BLaER1 treated with 17β-estradiol and CSF1 and Interleukin-3, amounts not matched to agents 10 nM and 100 nM (cell line): ENCODE data around the gene C3orf62.

Source experiments
- H3K27ac ChIP-seq, 11 experiments: shearing (Covaris generic); formaldehyde crosslinking; 2 replicates each; pipeline ENCODE4 v1.8.1; 2022
- H3K27me3 ChIP-seq, 11 experiments: shearing (Covaris generic); formaldehyde crosslinking; 2 replicates each; pipeline ENCODE4 v1.8.1; 2022
- H3K36me3 ChIP-seq, 11 experiments: shearing (Covaris generic); formaldehyde crosslinking; 2 replicates each; pipeline ENCODE4 v1.8.1; 2022
- H3K4me1 ChIP-seq, 10 experiments: shearing (Covaris generic); formaldehyde crosslinking; 2 replicates each; pipeline ENCODE4 v1.8.1; 2022
- H3K4me2 ChIP-seq, 11 experiments: shearing (Covaris generic); formaldehyde crosslinking; 2 replicates each; pipeline ENCODE4 v1.8.1; 2022
- H3K4me3 ChIP-seq, 10 experiments: shearing (Covaris generic); formaldehyde crosslinking; 2 replicates each; pipeline ENCODE4 v1.8.1; 2022
- H3K9ac ChIP-seq, 11 experiments: shearing (Covaris generic); formaldehyde crosslinking; 2 replicates each; pipeline ENCODE4 v1.8.1; 2022
- H3K9me3 ChIP-seq, 11 experiments: shearing (Covaris generic); formaldehyde crosslinking; replicated peaks in 1 of 11; 2 replicates each; pipeline ENCODE4 v1.8.1; 2022
- H4K20me1 ChIP-seq, 11 experiments: shearing (Covaris generic); formaldehyde crosslinking; 2 replicates each; pipeline ENCODE4 v1.8.1; 2022
- Cebpa-rat ChIP-seq, 11 experiments: shearing (Covaris generic); IDR thresholded peaks; 2 replicates each; pipeline ENCODE4 v1.8.1; 2022

Gene C3orf62

GRCh38 chr3:49276475-49277382, at the start of gene C3orf62:
TSS of gene C3orf62 (minus strand) at chr3:49277232. CDS start at chr3:49276872, 360 bp downstream.
- Histone ChIP-seq H3K9ac (peak within 1 kb of the TSS; percentile 70 to 81 (median 79)), H3K27me3 (no peaks in the 10 kb centered on the region), H3K9me3 (no peaks in the 10 kb centered on the region; a peak in 1 of 22 replicates), H3K4me2 (peak within 1 kb of the TSS; percentile 79 to 97 (median 91)), H3K27ac (peak within 1 kb of the TSS; percentile 72 to 86 (median 80)), H3K4me1 (peaks cover 43 to 53% (median 45%) of the 10 kb centered on the region in 10 experiments), H3K4me3 (peak within 1 kb of the TSS; percentile 33 to 67 (median 56)), H4K20me1 (peaks cover 0 to 42% (median 0%) of the 10 kb centered on the region in 11 experiments; a peak in 3 of 22 replicates), H3K36me3 (peaks cover 32 to 78% (median 61%) of the 10 kb centered on the region in 11 experiments)
- TF ChIP-seq Cebpa-rat (IDR thresholded peaks at IDR 0.05): no peak

GRCh38 chr3:49324768-49325167, 47.7 kb upstream of the C3orf62 start:
- no peak for TF ChIP-seq Cebpa-rat (IDR thresholded peaks at IDR 0.05)
- H3K36me3 ChIP-seq: peaks cover 100% of the 10 kb centered on the region in 11 experiments

GRCh38 chr3:49316696-49317457, 39.8 kb upstream of the C3orf62 start:
- Histone ChIP-seq H3K4me2 (no peak overlapping the region), H4K20me1 (peaks cover 7 to 99% (median 56%) of the 10 kb centered on the region in 11 experiments; a peak in 19 of 22 replicates), H3K27ac (no peak overlapping the region), H3K4me3 (no peak overlapping the region), H3K9ac (no peak overlapping the region), H3K36me3 (peaks cover 99 to 100% (median 100%) of the 10 kb centered on the region in 11 experiments), H3K27me3 (no peaks in the 10 kb centered on the region), H3K4me1 (peaks cover 0 to 19% (median 11%) of the 10 kb centered on the region in 10 experiments; a peak in 16 of 20 replicates), H3K9me3 (no peaks in the 10 kb centered on the region)
- no peak for TF ChIP-seq Cebpa-rat (IDR thresholded peaks at IDR 0.05)

More at GRCh38 chr3:49324768-49325167, 47.7 kb upstream of the C3orf62 start:
- no peaks in the 10 kb centered on the region for H3K27me3 ChIP-seq
- peaks cover 22 to 100% (median 97%) of the 10 kb centered on the region in 11 experiments; a peak in 20 of 22 replicates for H4K20me1 ChIP-seq
- no peak overlapping the region for H3K4me3 ChIP-seq
- no peaks in the 10 kb centered on the region for H3K9me3 ChIP-seq
- peak overlapping the region in 1 of 11 experiments; percentile 28; a peak in 1 of 22 replicates for H3K9ac ChIP-seq
- H3K4me2 ChIP-seq: no peak overlapping the region
- H3K4me1 ChIP-seq: peaks cover 0 to 7% (median 0%) of the 10 kb centered on the region in 10 experiments; a peak in 3 of 20 replicates
- no peak overlapping the region for H3K27ac ChIP-seq

- H3K27ac ChIP-seq: peak overlapping the region in 1 of 11 experiments; percentile 15; a peak in 1 of 22 replicates
- peaks cover 0 to 19% (median 11%) of the 10 kb centered on the region in 10 experiments; a peak in 16 of 20 replicates for H3K4me1 ChIP-seq
- H4K20me1 ChIP-seq: peaks cover 0 to 99% (median 49%) of the 10 kb centered on the region in 11 experiments; a peak in 16 of 22 replicates
- H3K36me3 ChIP-seq: peaks cover 99 to 100% (median 100%) of the 10 kb centered on the region in 11 experiments
- no peaks in the 10 kb centered on the region for H3K27me3 ChIP-seq
- H3K9me3 ChIP-seq: no peaks in the 10 kb centered on the region
- no peak overlapping the region for H3K9ac ChIP-seq
- H3K4me2 ChIP-seq: peak overlapping the region in 8 of 11 experiments; percentile 4 to 46 (median 18); a peak in 9 of 22 replicates
- no peak for TF ChIP-seq Cebpa-rat (IDR thresholded peaks at IDR 0.05)
- no peak overlapping the region for H3K4me3 ChIP-seq
Observed at GRCh38 chr3:49313896-49314688, 37.1 kb upstream of the C3orf62 start.

- Histone ChIP-seq H3K36me3 (peaks cover 99 to 100% (median 100%) of the 10 kb centered on the region in 11 experiments), H3K4me1 (peaks cover 0 to 27% (median 15%) of the 10 kb centered on the region in 10 experiments; a peak in 16 of 20 replicates), H3K27ac (no peak overlapping the region), H3K4me3 (no peak overlapping the region), H4K20me1 (peaks cover 0 to 99% (median 39%) of the 10 kb centered on the region in 11 experiments; a peak in 15 of 22 replicates), H3K27me3 (no peaks in the 10 kb centered on the region), H3K4me2 (no peak overlapping the region), H3K9ac (no peak overlapping the region), H3K9me3 (no peaks in the 10 kb centered on the region)
- no peak for TF ChIP-seq Cebpa-rat (IDR thresholded peaks at IDR 0.05)
Observed at GRCh38 chr3:49311283-49311682, 34.3 kb upstream of the C3orf62 start.

- Histone ChIP-seq H3K27me3 (no peaks in the 10 kb centered on the region), H3K9ac (no peak overlapping the region), H3K4me2 (no peak overlapping the region), H3K36me3 (peaks cover 99 to 100% (median 100%) of the 10 kb centered on the region in 11 experiments), H4K20me1 (peaks cover 0 to 99% (median 42%) of the 10 kb centered on the region in 11 experiments; a peak in 15 of 22 replicates), H3K4me3 (no peak overlapping the region), H3K9me3 (no peaks in the 10 kb centered on the region), H3K4me1 (peaks cover 0 to 32% (median 19%) of the 10 kb centered on the region in 10 experiments; a peak in 17 of 20 replicates), H3K27ac (no peak overlapping the region)
- no peak for TF ChIP-seq Cebpa-rat (IDR thresholded peaks at IDR 0.05)
Observed at GRCh38 chr3:49310677-49311076, 33.6 kb upstream of the C3orf62 start.

- peaks cover 0 to 21% (median 14%) of the 10 kb centered on the region in 10 experiments; a peak in 11 of 20 replicates for H3K4me1 ChIP-seq
- H3K4me2 ChIP-seq: peak overlapping the region in 6 of 11 experiments; percentile 19 to 46 (median 42); a peak in 8 of 22 replicates
- no peaks in the 10 kb centered on the region for H3K9me3 ChIP-seq
- TF ChIP-seq Cebpa-rat (IDR thresholded peaks at IDR 0.05): peak in 3 of 11 experiments; percentile 44 to 63 (median 57); a peak in 5 of 22 replicates
- H3K4me3 ChIP-seq: no peak overlapping the region
- peaks cover 0 to 99% (median 32%) of the 10 kb centered on the region in 11 experiments; a peak in 13 of 22 replicates for H4K20me1 ChIP-seq
- H3K36me3 ChIP-seq: peaks cover 100% of the 10 kb centered on the region in 11 experiments
- H3K27me3 ChIP-seq: no peaks in the 10 kb centered on the region
- H3K27ac ChIP-seq: peak overlapping the region in 6 of 11 experiments; percentile 38 to 71 (median 62); a peak in 9 of 22 replicates
- peak overlapping the region in 3 of 11 experiments; percentile 25 to 31 (median 31); a peak in 6 of 22 replicates for H3K9ac ChIP-seq
Observed at GRCh38 chr3:49305608-49306007, 28.6 kb upstream of the C3orf62 start.
